ENCODE results near the gene HOXB9.
A peak's percentile ranks its signal among the peaks of the same experiment; 100 is the strongest.

Gene HOXB9

GRCh38 chr17:48623583-48623982 is 2.6 kb downstream of the HOXB9 start:
- DNase-seq: no peak

GRCh38 chr17:48622857-48623256 is 3.3 kb downstream of the HOXB9 start:
- no peak for DNase-seq

GRCh38 chr17:48621410-48622392 is 4.5 kb downstream of the HOXB9 start:
- no peak for DNase-seq

DNA sequence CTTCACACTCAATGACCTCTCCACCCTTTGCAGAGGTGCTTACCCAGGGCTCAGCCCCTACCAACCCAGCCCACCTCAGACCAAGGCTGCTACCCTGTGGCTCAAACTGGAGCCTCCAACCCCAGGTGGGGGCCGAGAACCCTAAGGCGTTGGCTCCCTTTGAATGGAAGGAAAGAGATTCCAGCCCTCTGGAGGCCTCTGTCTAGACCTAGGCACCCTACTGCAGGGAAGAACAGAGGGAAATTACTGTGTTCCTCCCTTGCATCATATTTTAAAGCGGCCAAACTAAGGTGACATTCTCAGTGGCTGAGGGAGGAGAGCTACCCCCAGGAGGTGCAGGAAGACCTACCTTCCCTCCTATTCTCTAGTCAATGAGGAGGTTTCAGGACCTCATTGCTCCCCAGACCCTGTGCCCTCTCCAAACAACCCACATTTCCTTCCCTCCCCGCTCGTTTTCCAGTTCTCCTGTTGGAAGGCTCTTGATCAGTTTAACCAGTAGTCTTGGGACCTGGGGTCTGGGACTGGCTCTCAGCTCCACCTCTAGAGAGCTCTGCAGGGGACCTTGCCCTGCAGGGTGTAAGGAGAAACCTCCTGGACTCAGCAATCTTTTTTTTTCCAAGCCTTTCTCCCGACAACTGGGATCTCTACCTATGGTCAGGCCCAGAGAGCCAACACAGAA is 5.6 kb downstream of the HOXB9 start:
- DNase-seq: no peak

- no peak for DNase-seq
Observed at GRCh38 chr17:48619826-48620449, 6.2 kb downstream of the HOXB9 start.

- peak; percentile 85 to 88 for DNase-seq
Observed at GRCh38 chr17:48618256-48618896, 7.8 kb downstream of the HOXB9 start.

GRCh38 chr17:48617471-48618255 is 8.5 kb downstream of the HOXB9 start:
- DNase-seq: no peak

DNA sequence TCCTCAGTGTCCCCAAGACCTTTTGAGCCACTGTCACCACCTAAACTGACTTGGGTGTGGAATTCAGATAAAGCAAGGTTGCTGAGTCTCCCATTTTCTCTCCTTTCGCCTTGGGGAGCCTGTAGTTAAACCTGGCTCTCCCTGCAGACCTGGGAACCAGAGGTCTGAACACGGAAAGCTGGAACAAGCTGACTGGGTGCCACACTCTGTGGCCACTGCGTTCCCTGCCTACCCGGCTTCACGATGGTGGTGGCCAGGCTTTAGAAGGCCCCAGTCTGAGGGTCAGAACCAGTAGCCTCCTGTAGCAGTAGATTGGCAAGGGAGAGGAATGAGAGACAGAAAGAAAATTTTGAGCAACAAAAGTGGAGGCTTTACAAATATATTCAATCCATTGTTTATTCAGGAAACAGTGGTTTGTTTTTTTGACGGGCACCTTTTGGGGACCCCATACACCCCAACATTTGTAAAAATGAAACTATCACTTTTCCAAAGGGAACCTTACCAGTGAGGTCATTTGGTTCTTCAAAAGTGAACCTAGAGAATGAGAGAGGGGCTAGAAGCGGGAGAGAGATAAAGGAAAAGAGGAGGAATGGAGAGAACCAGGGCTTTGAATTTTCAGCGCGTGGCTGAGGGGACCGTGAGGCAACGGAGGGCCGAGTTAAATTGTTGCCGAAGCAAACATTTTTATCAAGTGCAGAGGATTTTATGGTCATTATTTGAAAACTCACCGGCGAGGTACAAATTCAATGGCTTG is 9.3 kb downstream of the HOXB9 start:
- no peak for DNase-seq

GRCh38 chr17:48615963-48616716 is 10.0 kb downstream of the HOXB9 start:
- DNase-seq: no peak

DNA sequence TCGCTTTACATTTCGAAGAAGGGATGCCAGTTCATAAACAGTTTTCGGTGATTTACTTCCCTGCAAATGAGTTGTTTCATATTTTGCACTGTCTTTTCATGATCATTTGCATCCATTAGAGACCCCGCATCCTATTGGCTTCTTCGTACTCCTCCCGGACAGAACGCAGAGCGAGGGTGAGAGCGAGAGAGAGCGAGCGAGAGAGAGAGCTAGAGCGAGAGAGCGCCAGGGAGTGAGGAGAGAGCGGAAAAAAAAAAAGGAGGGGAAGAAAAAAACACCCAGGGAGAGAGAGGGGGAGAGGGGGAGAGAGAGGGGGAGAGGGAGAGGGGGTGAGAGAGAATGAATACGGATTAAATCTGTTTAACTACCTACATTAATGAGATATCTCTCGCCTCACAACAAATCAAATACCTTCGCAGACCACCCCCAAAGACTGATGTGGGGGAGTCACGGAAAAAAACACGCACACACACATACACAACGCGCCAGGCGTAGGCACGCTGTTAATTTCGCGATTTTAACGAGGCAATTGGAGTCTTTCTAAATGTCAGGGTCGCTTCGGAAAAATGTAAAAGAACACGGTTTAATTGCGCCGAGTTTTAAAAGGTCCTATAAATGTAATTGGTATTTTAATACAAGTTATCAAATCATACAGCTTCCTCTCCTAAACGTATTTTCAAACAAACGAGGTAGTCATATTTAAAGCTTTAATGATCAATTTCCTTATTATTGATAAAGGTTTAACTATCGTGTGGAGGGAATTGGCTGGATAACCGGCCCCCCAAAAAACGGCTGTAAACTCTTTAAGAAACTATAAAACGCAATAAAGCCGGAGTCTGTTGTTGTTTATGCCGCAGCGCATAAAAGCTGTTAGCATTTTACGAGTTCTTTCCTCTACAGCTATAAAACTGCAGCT is 10.9 kb downstream of the HOXB9 start, which contains the start of gene HOXB8:
TSS of gene HOXB8 (minus strand) at position 246 of the 916 bp plus-strand sequence. CDS start 588 bp downstream, outside the sequence.
- no peak for DNase-seq

DNA sequence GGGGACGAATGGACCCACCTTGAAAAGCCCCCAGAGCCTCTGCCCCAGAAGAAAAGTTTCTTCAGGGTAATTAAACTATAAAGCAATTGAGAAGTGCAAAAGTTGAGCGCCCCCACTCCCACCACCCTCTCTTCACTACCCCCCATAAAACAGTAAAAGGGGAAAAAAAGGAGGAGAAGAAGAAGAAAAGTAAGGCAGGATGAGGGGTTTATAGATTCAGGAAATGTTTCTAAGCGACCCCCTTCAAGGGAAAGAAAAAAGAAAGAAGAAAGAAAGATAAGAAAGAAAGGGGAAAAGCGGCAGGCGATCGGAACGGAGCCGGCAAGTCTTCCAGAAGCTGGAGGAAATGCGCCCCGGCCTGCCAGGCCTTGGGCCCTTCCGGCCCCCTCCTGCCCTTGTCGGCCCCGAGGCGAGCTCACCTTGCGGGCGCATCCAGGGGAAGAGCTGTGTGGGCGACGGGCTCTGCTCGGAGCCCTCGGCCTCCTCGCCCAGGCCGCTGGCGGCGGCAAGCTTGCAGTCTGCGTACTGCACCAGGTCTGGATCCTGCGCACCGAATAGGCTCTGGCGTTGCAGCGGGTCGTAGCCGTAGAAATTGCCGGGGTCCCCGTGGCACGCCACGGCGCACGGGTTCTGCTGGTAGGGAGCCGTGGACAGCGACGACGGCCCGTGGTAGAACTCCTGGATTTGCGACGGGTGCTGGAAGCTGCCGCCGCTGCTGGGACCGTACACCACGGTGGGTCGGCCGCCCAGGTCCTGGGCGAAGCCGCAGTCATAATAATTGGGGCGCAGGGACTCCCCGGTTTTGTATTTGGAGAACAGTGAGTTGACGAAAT is 12.1 kb downstream of the HOXB9 start:
- peak; percentile 42 to 44 for DNase-seq

GRCh38 chr17:48612854-48613691 is 13.1 kb downstream of the HOXB9 start:
- peak; percentile 50 to 53 for DNase-seq

- DNase-seq: no peak
Observed at GRCh38 chr17:48612456-48612853, 13.7 kb downstream of the HOXB9 start.

DNA sequence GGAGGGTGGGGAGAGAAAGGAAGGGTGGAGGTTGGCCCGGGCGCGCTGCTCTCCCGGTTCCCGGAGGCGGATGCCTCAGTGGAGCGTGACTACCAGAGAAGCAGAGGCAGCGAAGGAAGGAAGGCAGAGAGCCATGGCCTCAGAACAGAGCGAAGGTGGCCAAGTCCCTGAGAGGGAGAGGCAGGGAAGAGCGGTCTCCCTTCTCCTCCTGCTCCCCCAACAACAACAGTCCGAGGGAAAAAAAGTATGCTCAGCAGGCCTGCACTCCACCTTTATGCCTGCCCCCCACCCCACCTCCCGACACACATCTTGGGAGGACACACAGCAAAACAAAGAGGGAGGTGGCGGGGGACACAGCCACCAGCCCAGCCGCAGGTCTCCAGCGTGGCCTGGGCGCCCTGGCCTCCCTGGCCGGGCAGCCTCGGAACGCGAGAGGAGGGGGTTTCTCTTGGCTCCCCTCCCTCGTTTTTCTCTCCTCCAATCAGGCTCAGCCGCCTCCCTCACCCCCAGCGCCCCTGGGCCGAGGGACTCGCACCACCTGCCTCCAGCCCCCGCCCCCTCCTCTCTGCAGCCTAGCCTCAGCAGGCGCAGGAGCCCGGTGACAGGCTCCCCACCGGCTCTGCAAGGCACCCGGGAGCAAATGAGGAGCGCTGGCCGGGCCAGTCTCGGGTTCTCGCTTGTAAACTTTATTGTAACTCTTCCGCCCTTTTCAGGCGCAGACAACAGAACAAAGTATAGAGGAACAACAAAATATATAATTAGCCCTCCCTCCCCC is 14.3 kb downstream of the HOXB9 start:
- peak; percentile 24 to 39 for DNase-seq

- DNase-seq: no peak
Observed at GRCh38 chr17:48611213-48611612, 14.9 kb downstream of the HOXB9 start.

All from activated CD4-positive, alpha-beta T cell treated with anti-CD3 and anti-CD28 coated beads, Interleukin-2, amount 50 U/mL, for 48 hours (primary cell).